Central memory CD4-positive, alpha-beta T cell (primary cell): ENCODE measurements around the gene CFC1B.
"Not testable (repeated sequence)": the region's sequence is repeated elsewhere in the genome, so short reads cannot be mapped to it uniquely, and the experiment has no call there.

Experiments used
- DNase-seq: peaks from one replicate; pipeline ENCODE4 v3.0.0; 2022
- total RNA-seq, 3 experiments: gene quantifications; one replicate each; lab custom pipeline; 2026; lab: John Stamatoyannopoulos, UW

CFC1B gene
- 0 reads per million in 3 experiments for total RNA-seq

DNA sequence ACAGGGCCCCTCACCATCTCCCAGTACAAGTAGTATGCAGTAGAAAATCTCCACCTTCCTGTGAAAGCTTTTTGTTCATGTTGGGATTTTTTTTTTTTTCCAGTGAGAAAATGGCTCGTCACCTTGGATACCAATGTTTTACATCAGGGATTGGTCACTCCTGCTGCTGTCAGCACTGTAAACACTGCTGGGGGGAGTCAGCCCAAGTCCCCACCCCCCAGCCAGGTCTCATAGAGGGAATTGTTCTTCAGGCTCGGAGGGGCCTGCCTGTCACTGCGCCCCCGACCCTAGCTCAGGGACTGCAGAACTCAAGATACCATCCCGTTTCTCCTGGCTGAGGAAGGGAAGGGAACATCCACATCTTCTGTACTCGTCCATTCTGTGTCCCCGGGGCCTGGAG lies at the start of gene CFC1B:
Gene CFC1B (plus strand): TSS at position 231 of the 400 bp plus-strand sequence. CDS start 263 bp downstream, outside the sequence.
- DNase-seq = not testable (repeated sequence)

GRCh38 chr2:130491073-130491472 lies 29.9 kb upstream of the CFC1B start:
- not testable (repeated sequence) for DNase-seq

- DNase-seq = not testable (repeated sequence)
These were observed 11.8 kb upstream of the CFC1B start, which contains the start of gene POTEI for GRCh38 chr2:130509228-130509627. Gene POTEI, minus strand, starts transcription at chr2:130509328. Its CDS starts 93 bp downstream, at chr2:130509235.

DNA sequence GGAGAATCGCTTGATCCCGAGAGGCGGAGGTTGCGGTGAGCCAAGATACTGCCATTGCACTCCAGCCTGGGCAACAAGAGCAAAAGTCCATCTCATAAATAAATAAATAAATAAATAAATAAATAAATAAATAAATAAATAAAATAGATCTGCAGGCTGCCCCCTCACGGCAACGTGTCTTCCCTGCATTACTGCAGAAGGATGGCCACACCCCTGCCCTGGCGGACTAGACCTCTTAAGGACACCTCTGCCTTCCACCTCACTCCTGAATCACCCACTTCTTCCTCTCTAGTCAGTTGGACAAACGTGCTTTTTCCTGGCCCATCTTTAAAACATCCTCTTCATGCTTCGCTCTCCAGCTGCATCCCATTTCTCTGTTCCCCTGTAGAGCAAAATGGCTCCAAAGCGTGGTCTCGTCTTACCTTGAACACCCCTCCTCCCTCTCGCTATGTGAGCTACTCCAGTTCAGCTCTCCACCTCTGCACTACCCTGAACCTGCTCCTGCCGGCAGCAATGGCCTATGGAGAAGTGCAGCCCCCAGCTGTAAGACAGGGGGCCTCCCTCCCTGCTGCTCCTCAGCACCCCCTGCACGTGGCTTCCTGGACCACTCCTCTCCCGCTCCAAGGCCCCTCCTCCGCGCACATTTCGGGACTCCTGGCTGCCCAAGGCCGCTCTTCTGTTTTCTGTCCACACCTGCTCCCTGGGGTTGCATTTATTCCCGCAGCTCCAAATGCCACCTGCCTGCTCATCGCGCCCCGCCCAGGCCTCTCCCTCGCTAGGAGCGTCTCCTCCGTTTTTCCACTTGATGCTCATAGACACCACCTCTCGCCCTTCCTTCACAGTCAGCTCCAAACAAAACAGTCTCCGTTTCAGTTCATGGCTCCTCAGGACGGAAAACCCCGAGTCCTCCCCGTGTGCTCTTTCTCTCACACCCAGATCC lies 9.9 kb upstream of the CFC1B start:
- not testable (repeated sequence) for DNase-seq

DNA sequence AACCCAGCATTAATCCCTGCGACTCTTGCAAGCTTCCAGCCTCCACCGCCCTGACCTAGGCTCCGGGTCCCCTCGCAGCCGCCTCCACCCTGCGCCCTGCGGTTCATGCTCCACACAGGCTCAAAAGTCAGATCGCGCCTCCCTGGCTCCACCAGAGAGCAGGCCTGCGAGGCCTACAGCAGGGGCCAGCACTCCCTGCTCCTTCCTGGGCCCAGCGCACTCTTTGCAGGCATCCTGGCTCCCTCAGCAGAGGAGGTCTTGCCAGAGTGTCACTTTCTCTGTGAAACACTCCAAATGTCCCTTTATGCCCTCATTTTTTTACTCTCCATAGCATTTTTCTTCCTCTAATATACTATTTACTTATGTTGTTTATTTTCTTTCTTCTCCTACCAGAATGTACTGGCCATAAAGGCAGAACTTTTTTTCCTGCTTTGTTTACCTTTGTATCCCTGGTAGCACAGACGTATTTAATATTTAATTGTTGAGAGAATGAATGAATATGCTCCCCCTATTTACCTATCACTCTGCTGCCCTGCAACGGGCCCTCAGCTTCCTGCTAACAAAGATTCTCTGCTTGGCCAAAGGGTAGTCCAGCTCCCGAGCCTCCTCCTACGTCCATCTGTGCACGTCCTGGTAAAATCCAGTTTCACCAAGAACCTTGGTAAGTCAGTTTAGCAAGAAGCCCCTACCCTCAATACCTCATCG lies 9.1 kb upstream of the CFC1B start:
- DNase-seq = not testable (repeated sequence)

DNA sequence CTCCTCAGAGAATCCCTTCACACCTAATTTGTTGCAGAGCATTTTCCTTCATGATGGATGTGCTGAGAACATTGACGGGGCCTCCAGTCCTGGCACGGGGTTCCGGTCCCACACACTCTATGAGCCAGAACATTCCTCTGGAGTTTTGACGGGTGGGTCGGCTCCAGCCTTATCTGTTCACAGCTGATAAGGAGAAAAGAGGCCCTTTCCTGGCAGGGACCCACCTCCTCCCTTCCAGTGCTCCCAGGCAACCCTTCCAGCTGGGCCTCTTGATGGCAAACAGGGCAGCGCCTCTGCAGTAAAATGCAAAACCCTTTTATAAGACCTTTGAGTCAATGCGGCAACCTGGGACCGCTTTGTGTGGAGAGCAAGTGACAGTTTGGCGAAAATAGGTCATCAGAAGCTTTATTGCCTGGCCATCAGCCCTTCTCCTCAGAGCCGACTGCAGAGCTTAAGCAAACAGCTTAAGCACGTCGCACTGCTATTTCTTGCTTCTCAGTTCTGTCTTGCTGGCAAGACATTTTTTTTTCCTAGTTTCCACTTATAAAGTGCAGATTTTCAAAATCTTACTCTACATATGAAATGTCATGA lies 2.4 kb upstream of the CFC1B start:
- DNase-seq = not testable (repeated sequence)

DNA sequence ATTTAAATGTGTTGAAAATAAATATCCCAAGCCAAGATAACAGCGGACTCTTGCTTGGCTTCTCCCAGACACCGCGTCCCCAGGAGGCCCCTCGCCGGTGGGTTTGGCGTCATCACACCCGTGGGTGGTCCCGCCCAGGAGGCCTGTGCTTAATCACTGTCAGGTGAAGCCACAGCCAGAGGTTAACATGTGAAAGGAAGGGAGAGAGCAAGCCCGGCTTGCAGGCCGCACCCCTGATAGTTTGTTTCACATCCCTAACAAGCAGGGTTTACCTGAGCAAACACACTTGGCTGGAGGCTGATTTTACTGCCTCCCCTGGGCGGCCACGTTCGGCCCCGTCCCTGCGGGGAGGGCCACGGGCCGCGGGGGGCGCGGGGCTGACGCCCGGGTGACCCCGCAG lies 1.4 kb downstream of the CFC1B start:
- not testable (repeated sequence) for DNase-seq

DNA sequence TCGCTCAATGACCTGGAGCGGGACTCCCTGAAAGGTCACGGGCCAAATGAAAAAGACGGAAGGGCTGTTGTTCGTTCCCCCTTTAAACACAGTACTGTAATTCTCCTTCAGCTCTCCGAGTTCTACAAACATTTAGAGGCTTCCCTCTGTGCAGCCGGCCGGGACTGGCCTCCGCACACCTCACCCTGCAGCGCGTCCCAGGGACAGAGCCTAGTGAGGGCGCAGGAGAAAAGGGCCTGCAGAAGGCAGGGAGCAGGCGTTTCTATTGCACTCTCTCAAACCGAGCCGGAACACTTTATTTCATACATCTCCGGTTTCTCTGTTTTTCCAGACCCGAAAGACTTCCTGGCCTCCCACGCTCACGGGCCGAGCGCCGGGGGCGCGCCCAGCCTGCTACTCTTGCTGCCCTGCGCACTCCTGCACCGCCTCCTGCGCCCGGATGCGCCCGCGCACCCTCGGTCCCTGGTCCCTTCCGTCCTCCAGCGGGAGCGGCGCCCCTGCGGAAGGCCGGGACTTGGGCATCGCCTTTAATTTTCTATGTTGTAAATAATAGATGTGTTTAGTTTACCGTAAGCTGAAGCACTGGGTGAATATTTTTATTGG lies 6.4 kb downstream of the CFC1B start:
- DNase-seq = not testable (repeated sequence)

GRCh38 chr2:130529545-130529944 lies 8.5 kb downstream of the CFC1B start:
- not testable (repeated sequence) for DNase-seq

DNA sequence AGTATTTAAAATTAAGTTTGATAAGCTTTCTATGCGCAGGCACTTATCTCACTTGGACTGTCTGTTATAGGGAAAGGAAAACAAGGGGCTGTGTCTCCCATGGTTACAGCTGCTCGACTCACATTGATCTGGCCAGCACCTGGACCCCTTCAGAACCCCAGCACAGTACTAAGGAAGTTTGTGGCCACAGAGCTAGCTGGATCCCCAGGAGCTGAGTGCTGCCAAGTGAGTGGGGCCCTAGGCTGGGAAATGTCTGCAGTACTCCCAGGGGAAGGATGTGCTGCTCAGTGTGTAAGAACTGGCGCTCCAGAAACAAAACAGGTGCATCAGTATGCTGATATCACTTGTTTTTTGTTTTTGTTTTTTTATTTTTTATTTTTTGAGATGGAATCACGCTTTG lies 9.2 kb downstream of the CFC1B start:
- not testable (repeated sequence) for DNase-seq

GRCh38 chr2:130531225-130531624 lies 10.2 kb downstream of the CFC1B start:
- DNase-seq = not testable (repeated sequence)

DNA sequence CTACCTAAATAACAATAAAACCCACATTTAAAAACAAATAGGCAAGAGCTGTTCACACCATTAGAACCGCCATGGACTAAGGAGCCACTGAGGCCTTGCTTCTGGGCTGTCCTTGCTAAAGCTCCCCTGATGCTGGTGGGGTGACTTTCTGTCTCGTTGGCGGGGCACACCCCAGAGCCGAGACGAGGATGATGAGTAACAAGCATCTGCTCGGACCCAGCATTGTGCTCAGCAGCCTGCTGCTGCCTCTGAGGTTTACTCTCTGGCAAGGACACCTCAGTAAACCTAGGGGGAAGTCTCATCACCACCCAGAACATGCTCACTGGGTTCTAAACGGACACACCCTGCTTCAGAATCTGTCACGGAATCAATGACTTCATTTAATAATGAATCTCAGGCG lies 10.7 kb downstream of the CFC1B start:
- DNase-seq = not testable (repeated sequence)

DNA sequence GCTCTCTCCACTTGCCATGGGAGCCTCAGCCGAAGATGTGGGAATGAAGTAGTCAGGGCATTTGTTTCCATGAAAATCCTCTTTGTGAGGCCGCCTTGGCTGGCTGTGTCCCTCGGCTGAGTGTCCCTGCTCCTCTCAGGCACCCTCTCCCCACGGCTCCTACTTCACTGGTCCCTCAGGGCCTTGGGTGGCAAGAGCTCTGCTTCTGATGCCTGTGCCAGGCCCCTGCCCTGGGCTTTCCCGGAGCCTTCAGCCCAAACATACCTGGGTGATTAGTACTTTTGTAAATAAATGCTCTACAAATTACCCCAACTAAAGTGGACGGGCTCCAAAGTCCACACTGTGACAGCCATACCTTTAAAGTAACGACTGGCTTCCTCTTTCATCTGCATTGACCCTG lies 15.6 kb downstream of the CFC1B start:
- DNase-seq = not testable (repeated sequence)

DNA sequence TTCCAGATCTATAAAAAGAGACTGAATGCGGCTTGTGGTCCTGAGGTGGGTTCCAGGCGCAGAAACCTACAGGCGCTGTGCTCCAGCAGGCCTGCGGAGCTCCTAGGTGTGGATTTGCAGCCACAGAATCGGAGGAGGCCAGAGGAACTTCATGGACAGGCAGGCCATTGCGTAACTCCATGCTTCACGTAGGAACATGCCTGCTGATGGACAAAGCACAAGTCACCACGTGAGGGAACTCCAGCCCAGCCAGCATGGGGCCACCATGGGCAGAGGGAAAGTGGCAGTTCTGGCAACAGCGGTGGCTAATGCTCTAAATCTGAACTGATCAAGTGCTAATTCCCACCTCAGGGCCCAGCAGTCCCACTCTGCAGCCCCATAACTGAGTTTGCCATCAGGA lies 17.2 kb downstream of the CFC1B start:
- not testable (repeated sequence) for DNase-seq

DNA sequence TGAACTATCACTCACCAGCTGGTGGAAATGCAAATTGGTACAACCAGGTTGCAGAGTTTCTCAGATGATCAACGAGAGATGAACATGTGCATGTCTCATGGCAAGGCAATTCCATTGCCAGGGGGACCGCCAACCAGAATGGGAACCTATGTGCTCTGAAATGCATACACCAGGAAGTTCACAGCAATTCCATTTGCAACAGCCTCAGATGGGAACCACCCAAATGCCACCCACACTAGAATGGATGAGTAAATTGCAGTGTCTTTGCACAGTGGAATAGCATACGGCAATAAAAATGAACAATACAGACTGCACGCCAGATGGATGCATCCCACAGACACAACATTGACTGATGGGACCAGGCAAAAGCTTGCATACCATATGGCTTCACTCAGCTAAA lies 21.8 kb downstream of the CFC1B start:
- DNase-seq = not testable (repeated sequence)

DNA sequence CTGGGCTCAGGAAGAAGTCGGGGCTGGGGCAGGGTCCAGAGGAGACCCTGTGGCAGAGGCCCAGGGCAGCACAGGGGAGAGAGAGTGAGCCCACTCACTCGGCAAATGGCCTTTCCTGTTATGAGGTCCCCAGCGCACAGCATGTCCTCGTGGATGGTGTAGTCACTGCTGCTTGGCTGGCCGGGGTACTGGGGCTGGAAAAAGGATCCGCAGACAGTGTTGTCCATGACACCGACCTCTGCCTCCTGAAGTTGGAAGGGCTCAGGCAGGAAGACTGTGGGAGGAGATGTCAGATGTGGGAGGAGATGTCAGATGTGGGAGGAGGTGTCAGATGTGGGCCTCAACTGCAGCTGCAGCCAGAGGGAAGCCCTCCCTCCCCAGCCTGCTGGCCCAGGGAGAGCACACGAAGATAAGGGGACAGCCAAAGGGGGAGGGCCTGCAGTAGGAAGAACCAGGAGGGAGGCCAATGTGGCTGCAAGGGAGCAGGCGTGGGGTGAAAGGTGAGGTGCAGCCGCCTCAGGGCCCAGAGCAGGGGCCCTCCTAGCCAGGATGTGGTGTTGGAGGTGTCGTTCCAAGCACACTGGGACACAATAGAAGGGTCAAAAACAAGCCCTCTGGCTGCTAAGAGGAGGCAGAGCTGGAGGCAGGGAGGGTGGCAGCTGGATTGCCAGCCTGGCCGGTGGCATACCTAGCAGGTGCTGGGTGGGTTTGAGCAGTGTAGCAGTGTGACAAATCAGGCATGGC lies 22.9 kb downstream of the CFC1B start:
- not testable (repeated sequence) for DNase-seq

DNA sequence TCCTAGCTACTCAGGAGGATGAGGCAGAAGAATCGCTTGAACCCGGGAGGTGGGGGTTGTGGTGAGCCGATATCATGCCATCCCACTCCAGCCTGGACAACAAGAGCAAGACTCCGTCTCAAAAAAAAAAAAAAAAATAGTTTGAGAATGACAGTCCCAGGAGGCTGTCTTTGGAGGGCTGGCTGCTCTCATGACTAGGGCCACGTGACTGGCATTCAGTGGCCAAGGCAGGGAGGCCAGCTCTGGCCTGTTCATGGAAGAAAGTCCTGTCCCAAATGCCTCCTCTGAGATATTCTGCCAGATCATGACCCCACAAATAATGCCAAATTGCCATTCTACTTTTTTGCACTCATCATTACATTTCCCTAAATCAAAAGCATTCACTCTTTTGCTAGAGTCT lies 24.0 kb downstream of the CFC1B start:
- DNase-seq = not testable (repeated sequence)

- DNase-seq = not testable (repeated sequence)
These were observed 27.4 kb downstream of the CFC1B start for GRCh38 chr2:130548418-130548817.

DNA sequence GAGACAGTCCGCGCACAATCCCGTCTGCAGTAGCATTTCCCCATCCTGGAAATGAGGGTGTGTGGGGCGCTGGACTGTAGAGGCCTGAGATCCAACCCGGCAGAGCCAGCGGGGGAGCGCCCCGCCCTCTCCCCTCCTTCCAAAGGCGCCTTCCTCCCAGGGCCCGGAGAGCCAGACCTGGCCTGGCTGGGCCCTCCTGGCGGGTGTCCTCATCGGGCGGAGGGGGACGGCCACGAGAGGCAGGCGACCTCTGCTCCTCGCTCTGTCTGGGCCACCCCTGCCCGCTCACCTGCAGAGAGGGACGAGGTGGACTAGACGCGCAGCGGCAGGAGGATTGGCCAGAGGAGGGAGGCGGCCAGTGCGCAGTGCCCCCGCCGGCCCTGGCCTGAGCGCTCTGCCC lies 28.5 kb downstream of the CFC1B start:
- not testable (repeated sequence) for DNase-seq

- not testable (repeated sequence) for DNase-seq
These were observed 33.2 kb downstream of the CFC1B start for GRCh38 chr2:130554178-130554577.

DNA sequence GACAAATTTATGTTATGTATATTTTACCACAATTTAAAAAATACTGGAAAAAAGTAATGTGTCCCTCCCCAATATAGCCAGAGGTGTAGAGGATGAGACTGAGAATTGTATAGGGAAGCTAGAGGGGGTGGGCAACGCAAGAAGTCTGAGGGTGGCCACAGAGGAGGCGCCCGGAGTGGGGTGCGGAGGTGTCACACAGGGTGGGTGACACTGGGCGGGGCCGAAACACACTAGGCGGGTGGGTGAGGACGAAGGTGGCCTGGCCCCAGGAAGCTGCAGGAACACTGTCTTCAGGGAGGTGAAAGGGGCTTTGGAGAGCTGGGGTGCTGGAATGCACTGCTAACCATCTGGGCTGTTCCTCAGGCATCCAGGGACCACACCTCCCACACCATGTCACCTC lies 35.4 kb downstream of the CFC1B start:
- not testable (repeated sequence) for DNase-seq

DNA sequence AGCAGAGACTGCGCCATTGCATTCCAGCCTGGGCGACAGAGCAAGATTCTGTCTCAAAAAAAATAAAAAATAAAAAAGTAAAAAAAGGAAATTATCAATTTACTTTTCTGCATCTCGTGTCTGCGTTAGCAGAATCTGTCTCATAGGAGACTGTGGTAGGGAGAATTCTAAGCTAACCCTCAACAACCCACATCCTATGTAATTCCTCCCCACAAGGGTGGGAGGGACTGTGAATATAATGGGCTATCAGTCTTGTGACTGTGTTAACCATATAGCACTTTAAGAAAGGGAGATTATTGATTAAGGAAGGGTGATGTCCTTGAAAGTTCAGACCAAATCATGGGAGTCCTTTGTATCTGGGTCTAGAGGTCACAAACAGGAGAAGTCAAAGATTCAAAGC lies 45.1 kb downstream of the CFC1B start:
- DNase-seq = not testable (repeated sequence)
